ENCODE measurements around the gene ID4.

ID4 gene

DNA sequence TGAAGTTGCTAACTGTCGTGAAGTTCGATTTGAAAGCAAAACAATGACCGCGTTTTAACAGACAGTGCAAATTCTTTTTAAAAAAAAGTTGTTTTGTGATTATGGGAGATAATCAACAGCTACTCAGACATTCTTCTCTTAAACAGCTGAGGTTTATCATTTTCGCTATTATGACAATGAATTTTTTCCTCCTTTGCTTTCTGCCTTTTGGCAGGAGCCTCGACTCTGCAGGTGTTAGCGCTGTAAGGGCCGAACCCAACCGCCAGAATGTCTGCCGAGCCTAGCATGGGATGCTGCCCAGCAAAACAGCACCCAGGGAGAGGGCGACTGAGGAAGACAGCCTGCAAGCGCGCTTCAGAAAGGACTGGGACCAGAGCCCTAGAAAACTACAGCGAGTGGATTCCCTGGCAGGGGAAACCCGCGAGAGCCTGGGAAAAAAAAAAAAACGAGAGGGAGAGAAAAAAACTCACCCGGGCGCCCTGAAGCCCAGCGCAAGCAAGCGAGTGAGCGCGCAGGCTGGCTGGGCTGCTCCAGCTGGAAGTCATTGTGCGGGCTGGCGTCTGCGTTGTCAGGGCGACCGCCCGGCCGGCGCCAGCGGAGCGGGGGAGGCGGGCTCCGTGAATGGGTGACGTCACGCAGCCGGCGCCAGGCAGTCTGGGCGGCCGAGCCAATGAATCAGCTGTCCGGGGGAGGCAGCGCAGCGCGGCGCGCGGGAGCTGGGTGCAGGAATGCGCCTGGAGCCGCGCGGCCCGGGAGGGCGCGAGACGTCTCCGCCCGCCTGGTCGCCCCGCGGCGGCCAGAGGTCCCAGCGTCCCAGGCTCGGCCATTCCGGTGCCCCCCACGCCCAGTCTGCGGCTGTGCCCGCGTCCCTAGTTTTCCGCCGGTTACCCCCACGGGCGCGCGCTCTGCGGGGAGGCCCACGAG, 32.7 kb upstream of the ID4 start (continued):
- TF ChIP-seq INSM2 (tag by site-specific recombination; IDR thresholded peaks at IDR 0.05) (peak; percentile 96), ZNF280C (tag by site-specific recombination; IDR thresholded peaks at IDR 0.05) (no peak), ZNF600 (tag by site-specific recombination; IDR thresholded peaks at IDR 0.05) (peak; percentile 79; the same call in 1 of the 2 replicates), KLF10 (tag by site-specific recombination; IDR thresholded peaks at IDR 0.05) (peak; percentile 85), ZSCAN23 (tag by site-specific recombination; IDR thresholded peaks at IDR 0.05) (no peak), ZNF341 (tag by site-specific recombination; IDR thresholded peaks at IDR 0.05; ENCODE audit: low read depth) (peak; percentile 53; the same call in 1 of the 2 replicates), ZFHX2 (tag by site-specific recombination; conservative IDR thresholded peaks at IDR 0.05) (peak; percentile 85), GLIS1 (tag by site-specific recombination; IDR thresholded peaks at IDR 0.05) (peak; percentile 79), KLF8 (tag by site-specific recombination; IDR thresholded peaks at IDR 0.05) (peak; percentile 62; the same call in 1 of the 2 replicates), KLF1 (tag by site-specific recombination; IDR thresholded peaks at IDR 0.05) (peak; percentile 27; the same call in 1 of the 2 replicates), YY2 (tag by site-specific recombination; IDR thresholded peaks at IDR 0.05) (no peak), ZNF132 (tag by site-specific recombination; IDR thresholded peaks at IDR 0.05; ENCODE audit: borderline replicate concordance) (no peak), ZNF398 (tag by site-specific recombination; IDR thresholded peaks at IDR 0.05) (peak; percentile 65), SP3 (tag by site-specific recombination; IDR thresholded peaks at IDR 0.05) (peak; percentile 26; the same call in 1 of the 2 replicates), ZSCAN30 (tag by site-specific recombination; IDR thresholded peaks at IDR 0.05) (peak; percentile 90), ZNF76 (tag by site-specific recombination; IDR thresholded peaks at IDR 0.05; ENCODE audit: borderline replicate concordance, low read depth) (peak; percentile 61; the same call in 1 of the 2 replicates), PRDM6 (tag by site-specific recombination; IDR thresholded peaks at IDR 0.05) (0 out of 2 replicates have a peak, but pooled peaks have one; percentile 14), ZNF670 (tag by site-specific recombination; IDR thresholded peaks at IDR 0.05; ENCODE audit: low read depth) (no peak), ZNF785 (tag by site-specific recombination; IDR thresholded peaks at IDR 0.05) (no peak)
- TF ChIP-seq, protein P1, sequence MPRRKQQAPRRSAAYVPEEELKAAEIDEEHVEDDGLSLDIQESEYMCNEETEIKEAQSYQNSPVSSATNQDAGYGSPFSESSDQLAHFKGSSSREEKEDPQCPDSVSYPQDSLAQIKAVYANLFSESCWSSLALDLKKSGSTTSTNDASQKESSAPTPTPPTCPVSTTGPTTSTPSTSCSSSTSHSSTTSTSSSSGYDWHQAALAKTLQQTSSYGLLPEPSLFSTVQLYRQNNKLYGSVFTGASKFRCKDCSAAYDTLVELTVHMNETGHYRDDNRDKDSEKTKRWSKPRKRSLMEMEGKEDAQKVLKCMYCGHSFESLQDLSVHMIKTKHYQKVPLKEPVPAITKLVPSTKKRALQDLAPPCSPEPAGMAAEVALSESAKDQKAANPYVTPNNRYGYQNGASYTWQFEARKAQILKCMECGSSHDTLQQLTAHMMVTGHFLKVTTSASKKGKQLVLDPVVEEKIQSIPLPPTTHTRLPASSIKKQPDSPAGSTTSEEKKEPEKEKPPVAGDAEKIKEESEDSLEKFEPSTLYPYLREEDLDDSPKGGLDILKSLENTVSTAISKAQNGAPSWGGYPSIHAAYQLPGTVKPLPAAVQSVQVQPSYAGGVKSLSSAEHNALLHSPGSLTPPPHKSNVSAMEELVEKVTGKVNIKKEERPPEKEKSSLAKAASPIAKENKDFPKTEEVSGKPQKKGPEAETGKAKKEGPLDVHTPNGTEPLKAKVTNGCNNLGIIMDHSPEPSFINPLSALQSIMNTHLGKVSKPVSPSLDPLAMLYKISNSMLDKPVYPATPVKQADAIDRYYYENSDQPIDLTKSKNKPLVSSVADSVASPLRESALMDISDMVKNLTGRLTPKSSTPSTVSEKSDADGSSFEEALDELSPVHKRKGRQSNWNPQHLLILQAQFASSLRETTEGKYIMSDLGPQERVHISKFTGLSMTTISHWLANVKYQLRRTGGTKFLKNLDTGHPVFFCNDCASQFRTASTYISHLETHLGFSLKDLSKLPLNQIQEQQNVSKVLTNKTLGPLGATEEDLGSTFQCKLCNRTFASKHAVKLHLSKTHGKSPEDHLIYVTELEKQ (tag by site-specific recombination; IDR thresholded peaks at IDR 0.05; ENCODE audit: borderline replicate concordance), result peak; percentile 62; the same call in 1 of the 2 replicates
- TF ChIP-seq, protein P2, sequence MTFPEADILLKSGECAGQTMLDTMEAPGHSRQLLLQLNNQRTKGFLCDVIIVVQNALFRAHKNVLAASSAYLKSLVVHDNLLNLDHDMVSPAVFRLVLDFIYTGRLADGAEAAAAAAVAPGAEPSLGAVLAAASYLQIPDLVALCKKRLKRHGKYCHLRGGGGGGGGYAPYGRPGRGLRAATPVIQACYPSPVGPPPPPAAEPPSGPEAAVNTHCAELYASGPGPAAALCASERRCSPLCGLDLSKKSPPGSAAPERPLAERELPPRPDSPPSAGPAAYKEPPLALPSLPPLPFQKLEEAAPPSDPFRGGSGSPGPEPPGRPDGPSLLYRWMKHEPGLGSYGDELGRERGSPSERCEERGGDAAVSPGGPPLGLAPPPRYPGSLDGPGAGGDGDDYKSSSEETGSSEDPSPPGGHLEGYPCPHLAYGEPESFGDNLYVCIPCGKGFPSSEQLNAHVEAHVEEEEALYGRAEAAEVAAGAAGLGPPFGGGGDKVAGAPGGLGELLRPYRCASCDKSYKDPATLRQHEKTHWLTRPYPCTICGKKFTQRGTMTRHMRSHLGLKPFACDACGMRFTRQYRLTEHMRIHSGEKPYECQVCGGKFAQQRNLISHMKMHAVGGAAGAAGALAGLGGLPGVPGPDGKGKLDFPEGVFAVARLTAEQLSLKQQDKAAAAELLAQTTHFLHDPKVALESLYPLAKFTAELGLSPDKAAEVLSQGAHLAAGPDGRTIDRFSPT (tag by site-specific recombination; IDR thresholded peaks at IDR 0.05), result peak; percentile 70; the same call in 1 of the 2 replicates
- TF ChIP-seq, protein P3, sequence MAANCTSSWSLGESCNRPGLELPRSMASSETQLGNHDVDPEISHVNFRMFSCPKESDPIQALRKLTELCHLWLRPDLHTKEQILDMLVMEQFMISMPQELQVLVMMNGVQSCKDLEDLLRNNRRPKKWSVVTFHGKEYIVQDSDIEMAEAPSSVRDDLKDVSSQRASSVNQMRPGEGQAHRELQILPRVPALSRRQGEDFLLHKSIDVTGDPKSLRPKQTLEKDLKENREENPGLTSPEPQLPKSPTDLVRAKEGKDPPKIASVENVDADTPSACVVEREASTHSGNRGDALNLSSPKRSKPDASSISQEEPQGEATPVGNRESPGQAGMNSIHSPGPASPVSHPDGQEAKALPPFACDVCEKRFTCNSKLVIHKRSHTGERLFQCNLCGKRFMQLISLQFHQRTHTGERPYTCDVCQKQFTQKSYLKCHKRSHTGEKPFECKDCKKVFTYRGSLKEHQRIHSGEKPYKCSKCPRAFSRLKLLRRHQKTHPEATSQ (tag by site-specific recombination; IDR thresholded peaks at IDR 0.05), result no peak
